ENCODE results near the gene DENND5A.

DENND5A gene

DNA sequence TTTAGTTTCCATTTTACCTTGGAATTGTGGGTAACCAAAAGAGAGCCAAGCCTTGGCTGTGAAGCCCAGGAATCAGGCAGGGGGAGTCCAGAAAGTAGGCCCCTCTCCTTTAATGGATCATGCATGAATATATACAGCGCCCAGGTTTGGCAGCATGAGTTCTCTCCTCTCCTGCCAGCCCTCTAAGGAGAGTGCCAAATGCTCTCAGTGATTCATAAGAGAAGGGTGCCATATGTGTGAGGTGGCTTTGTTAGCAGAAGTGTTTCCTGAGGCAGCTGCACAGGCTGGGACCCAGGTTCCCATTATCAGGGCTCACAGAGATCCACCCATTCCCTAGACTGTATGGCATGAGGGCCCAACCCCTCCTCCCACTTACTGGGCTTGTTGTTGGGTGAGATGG, 121.4 kb downstream of the DENND5A start:
- H3K27ac ChIP-seq: no peak overlapping the region
- DNase-seq (ENCODE audit: low read depth, low spot score): no peak

DNA sequence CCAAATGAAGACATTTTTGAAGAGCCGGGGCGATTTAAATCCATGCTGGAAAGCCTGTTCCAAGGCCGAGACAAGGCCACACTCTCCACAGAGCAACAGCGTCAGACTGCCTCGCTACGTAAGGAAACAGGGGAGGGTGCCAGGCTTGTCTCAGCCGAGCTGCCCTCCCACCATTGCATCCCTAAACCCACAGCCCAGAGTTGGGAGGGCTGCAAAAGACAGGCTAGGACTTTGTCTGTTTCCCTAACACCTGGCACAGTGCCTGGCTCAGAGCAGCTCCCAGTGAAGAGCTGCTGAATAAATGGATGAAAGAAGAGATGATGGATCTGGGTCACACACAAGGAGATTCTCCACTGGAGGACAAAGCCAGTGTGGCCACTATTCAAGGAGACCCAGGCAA, 122.4 kb downstream of the DENND5A start:
- H3K27ac ChIP-seq: no peak overlapping the region
- no peak for DNase-seq (ENCODE audit: low read depth, low spot score)

DNA sequence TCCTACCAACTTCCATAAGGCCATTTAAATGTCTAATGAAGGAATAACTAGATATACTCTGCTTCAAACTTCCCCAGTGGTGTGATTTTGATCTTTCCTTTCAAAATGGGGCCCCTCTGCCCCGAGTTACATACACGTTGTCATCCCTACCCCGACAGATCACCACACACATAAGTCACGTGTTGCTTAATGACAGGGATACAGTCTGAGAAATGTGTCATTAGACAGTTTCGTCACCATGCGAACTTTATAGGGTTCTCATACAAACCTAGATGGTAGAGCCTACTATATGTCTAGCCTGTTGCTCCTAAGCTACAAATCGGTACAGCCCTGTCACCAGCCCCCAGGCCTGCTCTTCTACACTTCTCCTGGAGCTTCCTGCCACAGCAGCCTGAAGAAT, 124.0 kb downstream of the DENND5A start:
- no peak for DNase-seq (ENCODE audit: low read depth, low spot score)
- no peak overlapping the region for H3K27ac ChIP-seq

DNA sequence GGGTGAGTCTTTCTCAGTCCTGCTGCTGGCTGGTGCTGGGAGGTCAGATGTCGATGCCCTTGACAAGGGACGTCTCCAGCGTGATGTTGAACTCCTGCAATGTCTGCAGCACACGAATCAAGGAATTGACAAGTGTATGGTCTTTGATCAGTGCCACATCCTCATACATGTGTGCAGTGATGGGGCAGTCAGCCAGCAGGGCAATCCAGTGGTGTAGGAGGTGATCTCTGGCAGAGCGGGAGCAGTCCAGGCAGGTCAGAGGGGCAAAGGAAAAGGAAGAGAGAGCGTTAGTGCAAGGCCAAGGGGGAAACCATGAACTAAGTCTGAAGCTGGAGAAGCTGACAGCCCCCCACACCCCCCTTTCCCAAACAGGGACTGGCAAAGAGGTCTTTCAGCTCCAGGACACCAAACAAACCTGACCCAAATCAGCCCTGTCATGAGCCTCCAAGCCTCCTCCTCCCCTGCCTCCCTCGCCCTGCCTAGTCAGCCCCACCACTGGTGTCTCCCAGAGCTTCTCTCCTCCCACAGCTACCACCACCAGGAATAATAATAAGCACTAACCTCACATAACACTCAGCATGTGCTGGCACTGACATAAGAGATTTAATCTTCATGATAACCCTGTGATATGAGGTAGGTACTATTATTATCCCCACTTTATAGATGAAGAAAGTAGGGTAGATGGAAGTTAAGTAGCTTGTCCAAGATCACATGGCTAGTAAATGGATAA, 125.4 kb downstream of the DENND5A start:
- no peak overlapping the region for H3K27ac ChIP-seq
- DNase-seq (ENCODE audit: low read depth, low spot score): no peak

DNA sequence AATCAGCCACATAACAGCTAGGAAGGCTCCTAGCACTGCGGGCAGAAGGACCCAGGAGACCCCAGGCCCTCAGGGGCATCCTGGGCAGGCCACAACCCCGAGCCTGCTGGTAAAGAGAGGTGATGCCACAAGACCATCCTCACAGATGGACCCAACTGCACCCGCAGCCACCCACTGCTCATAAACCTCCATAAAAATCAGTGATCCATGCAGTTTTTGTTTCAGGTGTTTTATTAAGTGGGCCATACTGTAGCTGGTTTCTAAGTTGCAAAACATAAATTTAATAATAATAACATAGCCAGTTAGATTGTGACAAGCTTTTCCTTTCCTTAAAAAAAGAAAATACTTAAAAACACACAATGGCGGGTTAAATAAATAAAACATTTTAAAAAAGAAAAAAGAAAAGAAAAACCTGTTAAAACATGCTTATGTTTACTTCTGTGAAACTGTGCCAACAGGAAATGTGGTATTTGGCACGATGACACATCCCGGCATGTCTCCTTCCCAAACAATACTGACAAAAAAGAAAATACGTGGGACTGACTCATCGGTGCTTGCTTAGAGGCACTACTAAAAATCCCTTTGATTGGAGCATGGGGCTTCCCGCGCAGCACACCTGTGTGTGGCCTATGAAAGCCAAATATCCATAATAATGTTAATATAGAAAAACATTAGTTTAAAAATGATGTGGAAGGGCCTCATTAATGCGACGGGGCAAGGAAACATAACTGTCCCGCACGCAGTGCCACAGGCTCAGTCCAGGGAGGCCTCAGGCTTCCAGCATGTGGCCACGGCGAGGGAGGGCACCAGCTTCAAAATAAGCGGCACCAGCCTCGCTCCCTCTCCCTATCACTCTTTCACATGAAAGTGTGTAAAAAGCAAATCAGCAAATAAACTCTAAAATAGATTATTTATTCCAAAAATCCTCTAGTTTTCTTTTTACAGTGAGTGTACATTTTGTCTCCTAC, 126.3 kb downstream of the DENND5A start:
- DNase-seq (ENCODE audit: low read depth, low spot score): peak; percentile 92
- H3K27ac ChIP-seq: peak overlapping the region; percentile 34

DNA sequence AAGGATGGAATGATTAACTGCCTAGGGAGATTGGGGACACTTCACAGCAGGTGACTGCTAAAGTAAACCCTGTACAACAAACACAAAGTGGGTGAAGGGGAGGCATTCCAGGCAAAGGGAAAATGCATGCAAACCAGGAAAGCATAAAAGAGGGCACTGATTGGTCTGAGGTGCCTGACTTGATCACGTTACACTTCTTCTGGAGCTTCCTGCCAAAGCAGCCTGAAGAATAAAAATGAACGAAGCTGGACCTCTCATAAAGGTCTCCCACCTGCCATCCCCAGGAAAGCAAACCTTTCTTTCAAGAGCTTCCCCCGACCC, 127.1 kb downstream of the DENND5A start:
- H3K27ac ChIP-seq: peak overlapping the region; percentile 34
- DNase-seq (ENCODE audit: low read depth, low spot score): no peak

DNA sequence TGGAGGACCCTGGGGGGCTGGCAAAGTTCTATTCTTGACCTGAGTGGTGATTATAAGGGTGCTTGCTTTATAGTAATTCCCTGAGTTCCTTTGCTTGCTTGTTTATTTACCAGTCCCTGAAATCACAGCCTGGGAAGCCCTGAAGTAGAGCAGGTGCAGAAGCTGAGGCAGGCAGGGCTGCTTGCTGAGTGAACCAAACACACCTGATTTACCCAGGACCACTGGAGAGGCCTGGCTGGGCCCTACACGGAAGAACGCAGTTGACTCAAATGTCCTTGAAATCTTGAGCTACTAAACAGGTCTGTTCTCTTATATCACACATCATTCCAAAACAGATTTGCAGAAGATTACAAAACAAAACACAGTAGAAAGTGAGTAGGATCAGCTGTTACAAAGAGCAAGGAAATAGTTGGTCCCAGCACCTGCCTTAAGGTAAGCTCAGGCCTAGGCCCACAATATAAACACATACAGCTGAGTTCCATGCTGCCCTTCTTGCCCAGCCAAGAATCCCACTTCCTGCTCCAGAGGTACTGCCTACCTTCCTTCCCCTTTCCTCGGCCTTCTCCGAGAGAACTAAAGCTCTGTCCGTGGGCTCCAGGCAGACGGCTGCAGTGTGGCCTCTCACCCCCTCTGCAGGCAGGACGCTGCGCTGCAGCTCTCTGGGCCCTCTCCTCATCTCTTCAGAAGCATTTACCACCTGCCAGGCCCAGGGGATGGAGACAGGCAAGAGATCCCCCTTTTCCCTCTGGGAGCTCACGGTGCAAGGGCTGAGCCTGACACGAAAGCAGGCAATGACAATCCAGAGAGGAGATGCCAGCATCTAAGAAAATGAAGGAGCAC, 127.6 kb downstream of the DENND5A start:
- H3K27ac ChIP-seq: no peak overlapping the region
- no peak for DNase-seq (ENCODE audit: low read depth, low spot score)

DNA sequence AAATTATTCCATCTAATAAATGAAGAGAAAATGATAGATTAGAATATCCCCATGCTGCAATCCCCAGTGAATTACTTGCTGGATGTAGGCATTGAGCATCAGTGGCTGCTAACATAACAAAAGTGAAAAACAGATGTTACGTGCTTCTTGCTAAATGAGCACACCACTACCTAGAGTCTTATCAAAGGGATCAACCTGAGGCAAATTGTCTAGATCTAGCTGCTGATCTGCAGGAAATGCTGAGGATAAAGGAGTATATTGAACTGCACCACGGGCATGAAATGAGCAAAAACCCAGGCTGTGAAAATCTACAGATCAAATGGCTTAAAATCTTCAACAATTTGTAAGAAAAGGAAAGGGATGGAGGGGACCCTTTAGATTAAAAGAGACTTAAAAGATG, 128.4 kb downstream of the DENND5A start:
- no peak overlapping the region for H3K27ac ChIP-seq
- DNase-seq (ENCODE audit: low read depth, low spot score): no peak

DNA sequence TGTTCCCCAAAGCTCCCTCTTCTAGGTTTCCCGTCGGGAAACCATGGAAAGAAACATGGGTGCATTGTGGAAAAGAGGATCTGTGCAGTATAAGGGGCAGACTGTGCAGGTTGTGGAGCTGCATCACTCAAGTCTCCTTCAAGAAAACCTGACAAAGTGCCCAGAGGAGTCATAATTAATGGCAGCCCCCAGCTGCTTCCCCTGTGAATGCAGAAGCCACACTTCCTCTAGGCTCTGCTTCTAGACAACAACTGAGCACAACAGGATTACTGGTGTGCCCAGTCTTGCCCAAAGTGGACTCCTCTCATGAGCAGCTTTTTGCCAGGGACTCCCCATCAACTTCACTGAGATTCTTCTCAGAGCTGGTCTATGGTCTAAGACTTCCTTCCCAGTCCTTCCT, 131.2 kb downstream of the DENND5A start:
- no peak overlapping the region for H3K27ac ChIP-seq
- no peak for DNase-seq (ENCODE audit: low read depth, low spot score)

DNA sequence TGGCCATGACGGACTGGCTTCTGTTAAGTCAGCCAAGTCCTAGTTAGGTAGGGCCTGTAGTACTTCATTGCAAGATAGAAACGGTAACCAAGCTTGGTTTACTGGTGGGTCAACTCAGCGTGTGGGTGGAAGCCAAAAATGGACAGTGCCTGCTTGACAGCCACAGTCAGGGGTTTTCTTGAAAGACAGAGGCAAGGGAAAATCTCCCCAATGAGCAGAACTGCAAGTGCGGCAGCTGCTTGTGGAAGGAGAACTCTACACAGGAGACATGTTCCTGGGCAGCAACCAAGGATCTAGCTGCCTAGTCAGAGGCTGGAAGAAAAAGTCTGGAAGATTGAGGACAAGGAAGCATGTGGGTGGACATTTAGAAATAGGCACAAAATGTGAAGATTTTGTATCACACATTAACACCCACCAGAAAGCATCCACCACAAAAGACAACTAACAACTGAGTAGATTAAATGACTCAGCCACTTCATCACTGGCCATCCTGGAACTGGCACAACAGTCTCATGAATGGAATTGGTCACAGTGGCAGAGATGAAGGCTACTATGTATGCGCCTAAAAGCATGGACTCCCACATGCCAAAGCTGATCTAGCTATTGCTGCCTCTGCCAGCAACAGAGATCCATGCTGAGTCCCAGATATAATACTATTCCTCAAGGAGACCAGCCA, 132.8 kb downstream of the DENND5A start:
- DNase-seq (ENCODE audit: low read depth, low spot score): no peak
- no peak overlapping the region for H3K27ac ChIP-seq

DNA sequence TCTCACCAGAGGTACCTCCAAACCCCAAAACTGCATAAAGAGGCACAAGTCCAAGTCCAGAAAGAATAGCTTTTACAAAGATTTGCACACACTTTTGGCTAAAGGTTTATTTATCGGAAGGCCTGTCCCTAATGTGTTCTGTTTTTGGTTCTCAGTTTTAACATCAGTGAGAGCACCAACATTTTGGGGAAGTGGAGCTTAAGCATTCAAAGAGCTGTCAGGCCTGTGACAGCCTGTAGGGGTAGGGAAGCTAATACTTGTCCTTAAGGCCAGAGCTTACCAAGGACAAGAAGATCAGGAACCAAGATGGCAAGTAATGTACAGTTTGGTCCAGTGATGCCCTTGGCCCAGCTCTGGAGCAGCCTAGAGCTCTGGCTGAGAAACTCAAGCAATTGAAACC, 134.9 kb downstream of the DENND5A start:
- DNase-seq (ENCODE audit: low read depth, low spot score): no peak
- no peak overlapping the region for H3K27ac ChIP-seq

DNA sequence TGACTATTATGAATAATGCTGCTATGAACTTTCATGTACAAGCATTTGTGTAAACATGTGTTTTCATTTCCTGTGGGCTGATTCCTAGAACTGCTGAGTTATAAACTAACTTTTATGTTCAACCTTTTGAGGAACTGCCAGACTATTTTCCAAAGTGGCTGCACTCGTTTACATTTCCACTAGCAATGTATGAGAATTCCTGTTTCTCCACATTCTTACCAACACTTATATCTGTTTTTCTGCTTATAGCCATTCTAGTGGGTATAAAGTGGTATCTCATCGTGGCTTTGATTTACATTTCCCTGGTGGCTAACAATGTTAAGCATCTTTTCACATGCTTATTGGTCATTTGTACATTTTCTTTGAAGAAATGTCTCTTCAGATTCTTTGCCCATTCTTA, 138.5 kb downstream of the DENND5A start:
- no peak overlapping the region for H3K27ac ChIP-seq
- no peak for DNase-seq (ENCODE audit: low read depth, low spot score)

DNA sequence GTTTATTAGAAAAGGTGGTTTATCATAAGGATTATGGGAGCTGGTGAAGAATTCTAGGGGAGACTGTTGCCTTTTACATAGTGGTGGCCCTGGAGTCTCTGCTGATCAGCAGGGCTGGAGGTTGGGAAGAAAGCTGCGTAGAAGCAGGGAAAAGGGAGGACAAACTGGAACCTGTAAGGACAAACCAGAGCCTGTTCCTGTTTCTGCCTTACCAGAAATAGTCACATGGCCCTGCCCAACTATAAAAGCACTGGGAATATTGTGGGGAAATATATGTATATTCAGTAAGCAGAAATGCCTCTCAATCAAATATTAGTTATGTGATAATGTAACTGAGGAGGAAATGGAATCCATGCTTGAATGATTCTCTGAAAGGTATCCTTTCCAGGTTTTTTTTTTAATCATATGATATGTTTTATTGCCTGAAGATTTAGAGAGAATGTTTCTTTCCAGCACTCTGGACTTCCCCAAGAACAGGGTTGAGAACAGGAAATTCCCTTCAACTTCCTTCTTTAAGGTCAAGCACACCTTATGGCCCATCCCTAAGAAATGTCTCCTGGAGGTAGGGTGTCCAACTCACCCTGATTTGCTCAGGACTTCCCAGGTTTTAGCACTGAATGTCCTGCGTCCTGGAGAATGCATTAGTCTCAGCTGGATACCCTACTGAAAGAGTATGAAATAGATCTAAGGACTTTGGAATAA, 139.8 kb downstream of the DENND5A start:
- DNase-seq (ENCODE audit: low read depth, low spot score): no peak
- no peak overlapping the region for H3K27ac ChIP-seq

DNA sequence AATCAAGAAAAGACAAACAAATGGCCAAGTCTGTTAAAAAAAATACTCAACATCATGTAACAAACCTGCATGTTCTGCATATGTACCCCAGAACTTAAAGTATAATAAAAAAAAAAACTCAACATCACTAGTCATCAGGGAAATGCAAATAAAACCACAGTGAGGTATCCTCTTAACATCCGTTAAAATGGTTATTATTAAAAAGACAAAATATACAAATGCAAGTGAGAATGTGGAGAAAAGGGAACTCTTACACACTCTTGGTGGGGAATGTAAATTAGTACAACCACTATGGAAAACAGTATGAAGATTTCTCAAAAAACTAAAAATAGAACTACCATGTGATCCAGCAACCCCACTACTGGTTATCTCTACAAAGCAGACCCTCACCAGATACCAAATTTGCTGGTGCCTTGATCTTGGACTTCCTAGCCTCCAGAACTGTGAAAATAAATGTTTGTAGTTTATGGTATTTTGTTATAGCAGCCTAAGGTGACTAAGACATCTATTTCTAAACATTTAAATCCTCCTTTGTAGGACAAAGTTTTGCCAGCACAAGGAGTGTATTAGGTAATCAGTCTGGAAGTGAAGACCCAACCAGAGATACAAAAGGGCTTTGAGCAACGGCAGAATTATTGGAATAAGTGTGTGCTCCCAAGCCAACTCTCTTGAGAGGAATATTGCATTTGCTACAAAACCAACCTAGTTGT, 141.4 kb downstream of the DENND5A start:
- no peak for DNase-seq (ENCODE audit: low read depth, low spot score)
- no peak overlapping the region for H3K27ac ChIP-seq

DNA sequence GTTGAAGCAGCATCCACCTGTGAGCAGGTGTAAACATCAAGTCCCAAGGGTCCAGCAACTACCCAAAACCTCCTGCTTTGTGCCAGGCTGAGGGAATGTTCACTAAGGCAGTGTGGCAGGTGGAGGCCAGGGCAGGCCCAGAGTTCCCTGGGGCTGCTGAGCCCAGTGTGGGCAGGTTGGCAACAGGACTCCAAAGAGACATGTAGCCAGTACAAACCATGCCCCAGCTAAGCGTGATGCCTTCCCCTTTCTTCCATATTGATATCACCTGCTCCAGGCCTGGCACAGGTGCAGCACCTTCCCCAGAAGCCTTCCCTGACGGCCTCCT, 143.7 kb downstream of the DENND5A start:
- H3K27ac ChIP-seq: no peak overlapping the region
- no peak for DNase-seq (ENCODE audit: low read depth, low spot score)

DNA sequence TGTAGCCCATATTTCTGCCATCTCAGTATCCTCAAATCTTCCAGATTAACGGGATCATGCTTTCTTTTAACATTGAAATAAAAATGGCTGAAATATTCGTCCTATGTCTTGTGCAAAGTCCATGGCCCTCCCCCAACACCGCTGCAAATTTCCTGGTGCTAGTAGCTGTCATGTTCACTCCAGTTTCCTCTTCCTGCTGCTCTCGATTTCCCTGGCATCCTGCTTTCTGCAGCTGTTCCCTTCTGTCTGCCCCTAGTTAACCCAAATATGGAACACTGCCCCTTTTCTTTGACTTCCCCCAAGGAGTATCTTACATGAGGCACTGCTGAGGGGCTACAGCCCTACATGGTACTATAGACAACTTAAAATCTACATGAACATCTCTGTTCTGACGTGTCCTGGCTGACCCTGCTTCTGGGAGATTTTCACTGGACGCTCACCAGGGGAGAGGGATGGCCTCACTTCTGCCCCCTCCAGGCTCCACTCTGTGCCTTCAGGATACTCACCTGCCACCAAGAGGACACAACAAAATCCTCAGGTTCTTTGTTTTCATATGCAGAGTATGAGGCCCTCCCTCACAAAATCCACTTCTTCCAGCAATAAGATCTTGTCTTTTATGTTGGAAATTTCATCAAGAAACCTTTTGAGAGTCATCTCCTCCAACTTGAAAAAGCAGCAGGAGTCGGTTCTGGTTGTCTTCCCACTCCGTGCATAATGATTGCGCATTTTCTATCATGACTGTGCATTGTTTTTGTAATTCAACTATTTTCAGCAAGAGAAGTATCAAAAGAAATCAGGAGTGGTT, 144.3 kb downstream of the DENND5A start:
- H3K27ac ChIP-seq: no peak overlapping the region
- DNase-seq (ENCODE audit: low read depth, low spot score): no peak

DNA sequence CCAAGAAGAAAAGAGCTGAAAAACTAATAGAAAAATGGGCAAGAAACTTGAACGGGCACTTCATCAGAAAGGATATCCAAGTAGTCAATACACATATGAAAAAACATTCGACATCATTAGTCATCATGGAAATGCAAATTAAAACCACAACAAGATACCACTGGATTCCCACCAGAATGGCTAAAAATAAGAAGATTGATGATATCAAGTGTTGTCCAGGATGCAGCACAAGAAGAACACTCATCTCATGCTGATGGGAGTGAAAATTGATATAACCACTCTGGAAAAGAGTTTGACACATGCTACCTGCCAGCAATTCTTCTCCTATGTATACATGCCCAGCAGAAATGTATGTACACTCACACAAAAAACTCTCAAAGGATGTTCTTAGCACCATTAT, 146.9 kb downstream of the DENND5A start:
- no peak for DNase-seq (ENCODE audit: low read depth, low spot score)
- no peak overlapping the region for H3K27ac ChIP-seq

DNA sequence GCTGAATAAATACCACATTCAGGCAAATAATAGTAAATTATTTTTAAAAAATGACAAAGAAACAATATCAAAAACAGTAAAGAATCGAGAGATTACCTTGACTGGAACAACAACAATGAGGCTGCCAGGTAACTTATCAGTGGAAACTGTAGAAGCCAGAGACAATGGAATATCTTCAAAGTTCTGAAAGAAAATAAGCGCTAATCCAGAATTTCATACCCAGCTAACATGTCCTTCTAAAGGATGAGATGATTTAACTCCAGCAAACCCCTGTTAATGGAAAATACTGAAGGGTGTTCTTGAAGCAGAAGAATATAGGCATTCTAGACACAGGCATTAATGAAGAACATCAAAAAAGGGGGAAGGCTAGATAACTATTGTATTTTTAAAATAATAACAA, 153.1 kb downstream of the DENND5A start:
- H3K27ac ChIP-seq: no peak overlapping the region
- no peak for DNase-seq (ENCODE audit: low read depth, low spot score)

Data from epithelial cell of prostate (primary cell).